Left forelimb (tissue), 1 donor: ENCODE data around the gene NPL.
A peak's percentile ranks its signal among the peaks of the same experiment; 100 is the strongest.

ENCODE experiments used
- DNase-seq: peaks from one replicate; pipeline ENCODE4 v3.0.0-alpha.2; 2018; ENCODE audit warnings: low spot score

The NPL gene

DNA sequence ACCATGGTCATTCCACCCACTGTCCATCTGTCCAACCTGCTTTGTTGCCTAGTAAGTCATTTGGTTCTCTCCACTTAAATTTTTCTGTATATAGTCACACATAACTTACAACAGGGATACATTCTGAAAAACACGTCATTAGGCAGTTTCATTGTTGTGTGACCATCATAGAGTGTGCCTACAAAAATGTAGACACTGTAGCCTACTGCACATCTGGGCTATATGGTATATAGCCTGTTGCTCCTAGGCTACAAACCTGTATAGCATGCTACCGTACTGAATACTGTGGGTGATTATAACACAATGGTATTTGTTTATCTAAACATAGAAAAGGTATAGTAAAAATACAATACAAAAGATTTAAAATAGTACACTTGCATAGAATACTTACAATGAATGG is 10.0 kb upstream of the NPL start:
- no peak for DNase-seq

DNA sequence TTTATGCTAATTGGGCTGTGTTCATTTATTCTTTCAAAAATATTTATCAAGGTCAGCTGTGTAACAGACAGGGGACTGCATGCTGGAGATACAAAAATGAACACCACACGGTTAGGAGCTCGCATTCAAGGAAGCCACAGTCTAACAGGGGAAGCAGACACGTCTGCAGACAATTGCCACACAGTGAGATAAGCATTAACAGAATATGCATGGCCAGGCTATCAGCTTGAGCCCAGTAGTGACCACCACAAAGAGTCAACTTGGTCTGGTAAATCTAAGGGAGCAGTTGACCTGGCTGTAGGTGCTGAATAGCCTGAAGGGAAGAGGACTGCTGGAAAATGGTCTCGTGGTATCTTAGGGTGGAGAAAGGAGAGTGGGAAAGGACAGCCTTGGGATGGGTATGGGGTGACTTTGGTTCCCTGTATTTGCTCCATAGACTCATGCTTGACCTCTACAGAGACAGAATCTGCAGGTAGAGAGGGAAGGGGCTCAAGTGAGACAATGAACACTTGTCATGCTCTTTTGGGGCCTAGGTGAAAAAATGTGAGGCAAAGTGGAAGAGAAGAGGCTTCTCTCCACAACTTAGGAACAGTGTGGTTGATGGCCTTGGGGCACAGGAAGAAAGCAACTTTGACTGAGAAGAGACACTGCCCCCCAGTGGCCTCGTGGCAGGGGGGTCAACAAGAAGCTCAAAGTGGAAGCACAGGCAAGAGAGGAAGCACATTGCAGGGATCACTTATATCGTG is 7.6 kb upstream of the NPL start:
- DNase-seq: peak; percentile 75

DNA sequence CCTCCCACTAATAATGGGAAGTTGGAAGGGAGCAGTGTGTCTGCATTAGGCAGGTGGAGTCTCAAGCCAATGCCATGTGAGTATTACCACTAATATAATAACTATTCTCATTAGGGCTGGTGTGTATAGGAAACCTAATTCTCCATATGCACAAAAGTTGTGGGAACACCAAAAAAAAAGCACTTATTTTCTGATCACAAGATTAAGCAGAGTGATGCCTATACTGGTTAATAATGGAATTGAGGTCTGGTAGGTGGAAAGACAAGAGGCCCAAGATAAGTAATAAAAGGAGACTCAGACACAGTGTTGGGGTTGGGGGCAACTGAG is 7.0 kb upstream of the NPL start:
- no peak for DNase-seq

DNA sequence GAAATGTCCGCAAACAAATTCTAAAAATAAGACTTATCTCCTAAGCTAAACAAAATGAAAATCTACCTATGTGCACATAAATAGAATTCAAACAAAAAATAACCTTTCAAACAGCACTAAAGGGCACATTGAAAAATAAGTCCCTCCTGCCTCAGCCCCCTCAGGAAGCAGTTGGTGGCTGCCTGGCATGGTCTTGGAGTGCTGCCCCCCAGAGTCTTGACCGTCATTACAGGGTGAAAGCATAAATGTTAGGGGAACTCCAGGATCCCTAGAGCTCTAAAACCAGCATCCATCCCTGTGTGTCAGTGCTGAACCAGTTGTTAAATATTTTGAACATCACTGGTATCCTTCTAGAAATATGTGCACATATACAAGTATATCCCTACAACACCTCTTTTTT is 6.5 kb upstream of the NPL start:
- no peak for DNase-seq

DNA sequence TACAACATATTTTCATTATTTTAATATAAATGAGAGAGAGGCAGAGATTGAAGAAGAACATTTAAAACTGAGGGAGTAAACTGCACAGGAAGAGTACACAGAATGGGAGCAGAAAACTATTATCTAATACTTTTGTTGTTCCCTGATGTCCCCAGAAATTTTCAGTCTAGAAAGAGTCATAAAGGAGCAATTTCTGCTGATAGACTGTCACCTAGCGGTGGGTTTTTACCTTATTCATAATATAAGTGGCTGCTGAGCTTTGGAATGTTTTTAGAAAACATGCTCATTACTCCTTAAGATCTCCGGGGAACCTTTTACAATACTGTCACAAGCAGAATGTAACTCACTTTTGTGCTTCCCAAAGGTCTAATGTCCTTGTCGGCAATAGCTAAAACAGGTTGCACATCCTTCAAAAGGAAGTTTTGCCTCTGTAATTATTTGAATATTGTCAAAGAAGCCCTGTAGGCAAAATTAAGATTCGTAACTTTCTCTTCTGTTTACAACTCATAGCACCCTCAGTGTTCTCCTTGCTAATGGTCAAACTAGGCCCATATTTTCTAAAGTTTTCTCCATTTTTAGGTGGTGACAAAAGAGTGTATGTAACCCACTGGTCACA is 4.9 kb upstream of the NPL start:
- no peak for DNase-seq

DNA sequence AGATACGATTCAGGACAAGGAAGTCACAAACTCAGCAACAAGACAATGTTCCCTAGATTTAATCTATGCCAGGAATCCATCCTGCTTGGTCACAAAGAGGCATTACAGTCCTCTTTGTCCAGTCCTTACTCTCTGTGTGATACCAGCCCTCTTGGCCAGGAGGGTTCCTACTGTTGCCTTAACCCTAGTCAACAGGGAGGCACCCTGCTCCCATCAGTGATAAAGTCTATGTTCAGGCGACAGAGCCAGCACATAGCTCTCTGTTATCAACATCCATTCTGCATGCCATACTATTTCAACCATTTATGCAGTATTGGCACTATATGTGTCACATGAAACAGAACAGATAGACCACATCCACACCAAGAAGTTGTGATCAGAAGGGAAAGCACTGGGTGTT is 4.4 kb upstream of the NPL start:
- DNase-seq: no peak

DNA sequence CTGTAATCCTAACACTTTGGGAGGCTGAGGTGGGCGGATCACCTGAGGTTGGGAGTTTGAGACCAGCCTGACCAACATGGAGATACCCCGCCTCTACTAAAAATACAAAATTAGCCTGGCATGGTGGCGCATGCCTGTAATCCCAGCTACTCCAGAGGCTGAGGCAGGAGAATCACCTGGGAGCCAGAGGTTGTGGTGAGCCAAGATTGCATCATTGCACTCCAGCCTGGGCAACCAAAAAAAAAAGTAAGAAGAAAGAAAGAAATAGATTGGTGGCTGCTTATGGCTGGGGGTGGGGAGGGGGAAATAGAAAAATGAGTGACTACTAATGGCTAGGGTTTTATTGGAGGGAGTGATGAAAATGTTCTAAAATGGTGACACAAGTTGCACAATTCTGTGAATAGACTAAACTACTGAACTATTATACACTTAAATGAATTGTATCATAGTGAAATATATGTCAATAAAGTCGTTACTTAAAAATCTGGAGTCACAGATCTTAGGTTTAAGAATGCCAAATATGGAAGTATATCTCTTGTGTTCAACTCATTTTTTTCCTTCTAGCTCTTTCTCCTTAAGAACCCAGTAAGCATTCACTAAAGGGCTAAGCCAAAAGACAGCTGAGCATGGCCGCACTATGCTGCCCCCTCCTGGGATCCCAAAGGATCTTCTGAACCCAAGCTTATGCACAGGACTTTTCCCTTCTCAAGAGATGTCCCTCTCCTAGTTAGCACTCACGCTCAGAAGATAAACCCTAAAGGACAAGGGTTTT is 3.2 kb upstream of the NPL start:
- DNase-seq: no peak

DNA sequence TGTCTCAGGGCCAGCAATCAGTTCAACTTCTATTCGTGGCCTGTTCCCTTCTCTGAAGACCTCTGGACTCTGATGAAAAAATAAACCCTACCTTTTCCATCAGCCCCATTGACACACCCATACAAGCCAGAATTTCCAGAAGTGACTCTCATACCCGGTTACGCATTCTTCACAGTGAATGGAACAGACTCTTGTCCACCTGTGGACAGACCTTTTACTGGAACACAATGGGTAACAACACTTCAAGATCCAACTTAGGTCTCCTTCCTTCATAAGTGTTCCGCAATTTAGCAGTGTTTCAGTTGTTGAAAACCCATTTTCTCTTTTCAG is 2.6 kb upstream of the NPL start:
- no peak for DNase-seq

DNA sequence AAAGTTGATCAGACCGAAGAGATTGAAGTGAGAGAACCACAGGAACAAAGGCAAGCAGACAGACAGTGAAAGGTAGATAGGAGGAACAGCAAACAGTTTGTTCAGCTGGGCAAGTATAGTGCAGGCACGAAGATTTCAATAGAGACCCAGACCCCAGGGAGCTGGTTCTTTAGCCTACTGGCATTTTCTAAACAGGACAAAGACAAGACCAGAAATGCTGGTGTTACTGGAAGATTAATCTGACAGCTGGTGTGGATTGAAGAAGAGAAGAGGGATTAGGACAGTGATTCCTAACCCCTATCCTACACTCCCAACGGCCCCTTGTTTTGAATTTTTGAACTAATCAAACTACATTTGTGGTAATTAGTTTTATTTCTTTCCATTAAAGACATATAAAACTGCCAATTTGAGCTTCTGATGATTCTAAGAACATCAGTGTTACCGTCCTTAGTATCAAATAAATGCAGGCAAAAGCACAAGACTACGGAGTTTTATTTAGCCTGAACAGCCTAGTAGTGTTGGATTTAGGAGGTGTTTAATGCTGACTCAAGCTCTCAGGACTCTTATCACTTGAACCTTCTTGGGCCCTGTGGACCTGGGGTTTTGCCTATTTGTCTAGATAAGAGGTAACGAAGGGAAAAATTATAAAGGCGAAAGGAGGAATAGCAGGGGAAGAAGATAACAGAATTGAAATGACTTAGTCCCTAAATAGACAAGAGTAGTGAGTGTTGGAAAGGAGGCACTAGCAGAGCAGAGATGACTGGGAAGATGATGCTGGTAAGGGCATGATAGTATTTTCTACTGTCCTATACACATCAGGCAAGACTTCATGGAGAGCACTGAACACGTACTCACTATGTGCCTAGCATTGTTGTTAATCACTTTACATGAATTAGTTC is 2.0 kb downstream of the NPL start:
- no peak for DNase-seq

DNA sequence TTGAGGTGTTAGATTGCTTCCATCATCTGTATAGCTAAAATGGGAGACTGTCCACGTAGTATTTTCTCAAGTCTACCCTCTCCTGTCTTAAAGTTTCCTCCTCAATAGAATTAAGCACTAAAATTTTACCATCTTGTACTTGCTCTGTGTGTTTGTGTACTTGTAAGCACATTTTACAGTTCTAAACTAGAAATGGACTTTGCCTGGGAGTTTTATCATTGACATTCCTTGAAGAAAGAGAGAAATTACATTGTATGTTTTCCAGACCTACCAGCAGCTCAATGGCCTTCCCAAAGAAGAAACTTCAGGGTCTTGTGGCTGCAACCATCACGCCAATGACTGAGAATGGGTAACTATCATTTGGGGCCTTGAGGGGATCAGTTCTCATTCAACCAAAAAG is 4.5 kb downstream of the NPL start:
- DNase-seq: no peak

DNA sequence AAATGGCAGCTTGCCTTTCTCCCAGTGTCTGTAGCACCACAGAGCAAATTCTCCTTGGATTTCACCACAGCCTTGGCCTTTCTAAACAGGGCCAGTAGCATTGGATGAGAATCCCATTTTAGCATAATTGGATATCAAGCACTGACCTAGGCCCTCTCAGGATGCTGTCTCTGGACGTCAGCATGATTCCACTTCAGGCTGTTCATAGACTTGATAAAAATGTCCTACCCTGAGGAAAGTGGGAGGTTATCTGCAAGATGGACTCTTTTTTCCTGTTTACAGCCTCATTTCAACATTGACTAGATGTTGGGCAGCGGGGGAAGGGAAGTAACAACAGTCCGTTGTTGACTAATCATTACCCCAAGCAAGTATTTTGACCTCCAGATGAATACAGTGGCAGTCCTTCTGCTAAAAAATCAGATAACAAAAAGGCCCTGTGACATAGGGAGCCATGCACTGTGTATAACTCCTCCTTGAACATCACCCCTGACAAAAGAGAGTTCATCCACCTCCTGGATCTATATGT is 5.2 kb downstream of the NPL start:
- no peak for DNase-seq

DNA sequence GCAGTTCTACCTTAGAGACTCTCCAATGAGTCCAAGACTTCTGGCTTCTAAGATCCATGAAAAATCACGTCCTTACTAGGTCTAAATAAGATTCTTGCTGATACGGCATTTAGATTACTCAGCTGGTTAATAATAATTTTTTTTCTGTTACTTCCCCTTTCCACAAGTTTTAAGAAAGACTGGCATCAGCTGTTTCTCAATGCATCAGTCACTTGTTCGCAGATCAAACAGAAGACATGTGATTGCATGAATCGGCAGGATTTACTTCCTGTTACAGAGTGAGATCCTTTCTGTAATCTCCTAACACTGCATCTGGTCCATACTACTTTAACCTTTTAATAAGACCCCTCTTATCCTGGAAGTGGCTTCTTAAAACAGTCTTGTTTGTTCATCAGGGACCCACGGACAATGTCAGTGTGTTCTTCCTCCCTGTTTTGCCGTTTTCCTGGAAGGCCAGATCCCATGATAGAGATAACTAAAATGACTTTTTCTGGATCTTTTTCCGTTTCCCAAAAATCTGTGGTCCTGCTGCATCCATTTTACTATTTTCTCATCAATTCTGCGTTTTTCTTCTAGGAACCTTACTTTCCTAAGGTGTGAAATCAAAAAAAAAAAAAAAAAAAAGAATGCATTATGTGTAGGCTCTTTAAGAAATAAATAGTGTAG is 6.1 kb downstream of the NPL start:
- DNase-seq: no peak

DNA sequence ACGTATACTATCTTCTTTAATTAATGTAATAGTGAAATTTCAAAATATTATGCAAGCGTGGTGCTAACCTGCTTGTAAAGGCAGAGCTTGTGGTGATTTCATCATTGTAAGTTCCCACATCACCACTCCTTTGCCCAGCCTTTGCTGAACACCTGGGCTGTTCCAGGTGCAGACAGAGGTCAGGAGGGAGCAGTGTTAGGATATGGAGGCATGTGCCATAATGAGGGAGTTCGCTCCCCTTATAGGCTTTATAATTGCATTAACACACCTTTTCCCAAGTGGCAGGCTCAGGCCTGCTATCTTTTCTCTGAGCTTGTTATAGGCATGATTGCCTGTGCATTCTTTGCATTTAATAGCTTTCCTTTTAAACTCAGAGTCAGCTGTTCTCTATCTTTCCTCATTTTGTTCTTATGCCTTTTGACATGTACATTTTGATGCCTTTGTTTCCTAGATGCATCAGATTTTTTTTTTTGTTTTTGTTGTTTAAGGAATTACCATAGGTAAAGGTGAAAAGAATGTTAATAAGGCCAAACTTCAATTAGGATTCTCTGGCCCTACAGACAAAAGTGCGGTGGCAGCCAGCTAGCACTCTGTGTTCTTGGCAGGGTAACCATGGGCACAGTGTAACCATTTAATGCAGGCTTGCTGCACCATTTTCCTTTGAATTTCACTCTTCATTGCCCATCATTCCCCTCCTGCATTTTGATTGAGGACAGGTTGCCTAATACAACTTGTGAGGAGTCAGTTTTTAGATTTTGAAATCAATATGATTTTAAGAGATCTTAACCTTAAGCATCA is 12.6 kb downstream of the NPL start:
- DNase-seq: no peak

DNA sequence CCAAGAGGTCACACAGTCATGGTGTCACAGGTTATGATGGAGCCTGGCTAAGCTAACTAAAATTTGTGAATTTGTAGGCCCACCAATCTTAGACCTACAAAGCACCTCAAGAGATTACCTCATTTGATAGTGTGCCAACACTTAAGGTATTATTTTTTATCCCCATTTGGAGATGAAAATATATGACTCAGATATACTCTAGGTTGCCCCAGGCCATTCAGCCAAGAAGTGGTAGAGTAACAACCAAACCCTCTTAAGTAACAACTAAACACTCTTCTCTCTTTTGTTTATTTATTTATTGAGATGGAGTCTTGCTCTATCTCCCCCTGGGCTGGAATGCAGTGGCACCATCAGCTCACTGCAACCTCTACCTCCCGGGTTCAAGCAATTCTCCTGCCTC is 14.3 kb downstream of the NPL start:
- DNase-seq: no peak

DNA sequence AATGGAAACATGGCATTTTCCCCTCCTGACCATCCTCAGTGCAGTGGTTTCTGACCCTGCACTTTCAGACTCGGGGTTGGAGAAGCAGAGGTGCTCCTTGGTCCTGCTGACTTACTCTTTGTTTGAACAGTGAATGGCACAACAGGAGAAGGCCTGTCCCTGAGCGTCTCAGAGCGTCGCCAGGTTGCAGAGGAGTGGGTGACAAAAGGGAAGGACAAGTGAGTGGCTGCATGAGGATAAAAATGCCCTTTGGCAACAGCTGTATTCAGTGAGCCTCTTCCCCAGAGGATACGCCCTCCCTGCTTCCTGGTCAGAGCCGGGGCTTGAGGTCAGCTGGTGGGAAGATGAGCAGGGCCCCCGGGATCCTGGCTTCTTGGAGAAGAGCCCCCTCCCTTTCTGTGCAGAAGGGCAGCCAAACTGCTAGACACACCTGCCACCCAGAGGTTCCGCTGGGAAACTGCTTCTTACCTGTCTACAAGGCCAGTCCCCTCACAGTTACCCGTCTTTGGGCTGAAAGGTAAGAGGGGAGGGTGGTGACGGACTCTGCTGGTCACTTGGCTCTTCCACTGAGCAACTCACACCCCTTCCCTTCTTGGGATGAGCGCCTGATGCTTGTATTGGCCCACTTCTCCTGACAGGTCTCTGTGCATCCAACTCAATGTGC is 16.6 kb downstream of the NPL start:
- no peak for DNase-seq

DNA sequence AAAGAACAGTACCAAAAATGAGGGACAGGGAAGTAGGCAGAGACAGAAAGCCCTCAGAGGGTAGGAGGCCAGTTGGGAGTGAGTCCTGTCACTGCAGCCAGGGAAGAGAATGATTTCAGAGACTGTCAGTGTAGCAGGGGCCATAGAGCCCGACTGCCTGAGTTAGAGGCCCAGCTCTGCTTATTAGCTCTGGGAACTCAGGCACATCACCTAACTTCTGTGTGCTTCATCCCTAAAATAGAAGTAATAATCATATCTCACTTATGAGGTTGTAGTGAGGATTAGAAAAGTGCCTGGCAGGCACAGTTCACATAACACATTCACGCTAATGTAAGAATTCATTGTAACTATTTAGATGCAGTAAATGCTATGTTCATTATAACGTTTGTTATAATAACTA is 18.3 kb downstream of the NPL start:
- DNase-seq: no peak

DNA sequence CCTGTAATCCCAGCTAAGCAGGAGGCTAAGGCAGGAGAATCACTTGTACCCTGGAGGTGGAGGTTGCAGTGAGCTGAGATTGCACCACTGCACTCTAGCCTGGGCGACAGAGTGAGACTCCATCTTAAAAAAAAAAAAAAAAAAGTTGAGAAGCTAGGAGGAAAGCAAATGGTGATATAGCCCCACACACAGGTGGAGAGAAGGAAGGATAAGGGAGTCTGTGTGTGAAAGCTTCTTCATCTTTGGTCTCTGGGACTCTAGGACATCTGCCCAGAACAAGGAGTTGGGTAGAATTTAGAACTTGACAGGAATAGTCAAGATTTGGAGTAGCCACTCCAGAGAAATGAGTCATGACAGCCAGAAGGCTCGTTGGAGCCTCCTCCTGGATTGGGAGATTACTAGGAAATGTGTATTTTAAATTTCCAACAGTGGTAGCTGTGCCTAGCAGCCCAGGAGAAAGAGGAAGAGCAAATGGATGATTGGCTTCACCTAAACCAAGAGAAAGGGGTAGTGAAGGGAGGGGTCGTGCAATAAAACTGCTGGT is 19.9 kb downstream of the NPL start:
- no peak for DNase-seq

DNA sequence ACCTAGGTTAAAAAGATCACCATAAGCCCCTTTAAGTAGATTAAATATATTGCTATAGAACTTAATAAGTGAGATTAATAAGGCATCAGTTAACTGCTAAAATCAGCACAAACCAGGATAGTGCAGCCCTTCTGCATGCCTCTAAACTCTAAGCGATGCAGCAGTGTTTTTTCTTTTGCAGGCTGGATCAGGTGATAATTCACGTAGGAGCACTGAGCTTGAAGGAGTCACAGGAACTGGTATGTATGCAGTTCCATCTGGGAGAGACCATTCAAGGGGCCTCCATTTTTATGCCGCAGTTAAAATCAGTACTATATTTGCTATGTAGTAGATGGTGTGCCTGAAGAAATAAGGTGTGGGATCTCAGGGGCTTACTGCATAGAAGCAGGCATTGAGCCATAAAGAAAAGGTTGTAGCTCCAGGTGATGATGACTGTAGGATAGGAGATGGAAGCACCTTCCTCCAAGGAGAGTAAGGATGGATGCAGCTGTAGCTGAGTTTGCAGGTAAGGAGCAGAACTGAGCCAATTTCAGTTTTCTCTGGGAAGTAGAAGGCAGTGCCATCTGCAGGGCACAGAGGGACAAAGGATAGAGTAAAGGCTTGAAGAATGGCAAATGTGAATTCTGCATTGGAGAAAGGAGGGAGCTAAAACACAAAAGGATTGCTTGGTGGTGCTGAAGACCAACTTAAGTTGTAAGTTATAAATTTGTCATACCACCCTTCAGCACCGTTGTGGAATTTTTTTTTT is 22.6 kb downstream of the NPL start:
- DNase-seq: no peak

DNA sequence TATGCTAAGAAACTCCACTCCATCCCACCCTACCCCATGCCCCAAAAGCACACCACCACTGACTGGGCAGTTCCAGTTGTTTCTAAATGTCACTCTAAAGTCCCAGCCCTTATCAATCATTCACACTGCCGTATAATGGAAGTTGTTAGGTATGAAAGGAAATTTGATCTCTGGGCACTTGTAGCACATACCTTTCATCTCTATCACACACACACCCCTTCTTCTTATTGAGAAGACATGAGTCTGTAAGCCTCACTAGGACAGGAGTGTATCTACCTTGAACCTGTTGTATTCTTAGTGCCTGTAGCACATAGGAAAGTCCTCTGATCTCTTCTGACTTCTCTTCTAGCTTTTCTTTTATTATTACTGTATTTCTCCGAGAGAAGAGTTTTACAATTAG is 27.3 kb downstream of the NPL start:
- DNase-seq: no peak
